Endothelial cell (in vitro differentiated cells): ENCODE results near the gene ZNF350. TPM values are rescaled to one million over a fixed set of nuclear protein-coding genes. Genes with fewer than 3 reads are reported as not detected.
"Not testable (repeated sequence)": the region's sequence is repeated elsewhere in the genome, so short reads cannot be mapped to it uniquely, and the experiment has no call there.

Source experiments
- DNase-seq: peaks from one replicate; pipeline ENCODE4 v3.0.0; 2021; ENCODE audit warnings: low spot score
- H3K27ac Mint-ChIP-seq: one replicate; pipeline ENCODE4 v1.8.0; 2021; ENCODE audit warnings: mixed read lengths, inconsistent platforms; ENCODE audit not compliant: unreplicated experiment
- H3K27me3 Mint-ChIP-seq: one replicate; pipeline ENCODE4 v1.8.0; 2021; ENCODE audit warnings: mild to moderate bottlenecking, moderate library complexity, mixed read lengths, inconsistent platforms; ENCODE audit not compliant: unreplicated experiment
- H3K36me3 Mint-ChIP-seq: one replicate; pipeline ENCODE4 v1.8.0; 2021; ENCODE audit warnings: mild to moderate bottlenecking, low read depth, mixed read lengths, inconsistent platforms; ENCODE audit not compliant: unreplicated experiment
- H3K4me1 Mint-ChIP-seq: one replicate; pipeline ENCODE4 v1.8.0; 2021; ENCODE audit warnings: mild to moderate bottlenecking, mixed read lengths, inconsistent platforms; ENCODE audit not compliant: unreplicated experiment
- H3K4me3 Mint-ChIP-seq: one replicate; pipeline ENCODE4 v1.8.0; 2021; ENCODE audit warnings: mild to moderate bottlenecking, mixed read lengths, inconsistent platforms; ENCODE audit not compliant: unreplicated experiment
- H3K9me3 Mint-ChIP-seq: one replicate; pipeline ENCODE4 v1.8.0; 2021; ENCODE audit warnings: mixed read lengths, inconsistent platforms; ENCODE audit not compliant: unreplicated experiment
- total RNA-seq: library from RNA; stranded (reverse); fragmentation: NEBNext Ultra II Directional; extraction: Animal tissue kit (Norgen Biotek cat#: 25700); gene quantifications from one replicate; pipeline ENCODE4 v1.2.1, GENCODE V29; 2021; ENCODE audit not compliant: unreplicated experiment
- TF ChIP-seq, protein P1 (sequence below): fragments of 200-600 bp; sonication (generic); IDR thresholded peaks from one replicate; pipeline ENCODE4 v1.5.0; 2021; ENCODE audit warnings: antibody characterized with exemption; ENCODE audit not compliant: unreplicated experiment

ZNF350 gene
- total RNA-seq, 1 donor from 2014 or later, result 8.9 TPM

DNA sequence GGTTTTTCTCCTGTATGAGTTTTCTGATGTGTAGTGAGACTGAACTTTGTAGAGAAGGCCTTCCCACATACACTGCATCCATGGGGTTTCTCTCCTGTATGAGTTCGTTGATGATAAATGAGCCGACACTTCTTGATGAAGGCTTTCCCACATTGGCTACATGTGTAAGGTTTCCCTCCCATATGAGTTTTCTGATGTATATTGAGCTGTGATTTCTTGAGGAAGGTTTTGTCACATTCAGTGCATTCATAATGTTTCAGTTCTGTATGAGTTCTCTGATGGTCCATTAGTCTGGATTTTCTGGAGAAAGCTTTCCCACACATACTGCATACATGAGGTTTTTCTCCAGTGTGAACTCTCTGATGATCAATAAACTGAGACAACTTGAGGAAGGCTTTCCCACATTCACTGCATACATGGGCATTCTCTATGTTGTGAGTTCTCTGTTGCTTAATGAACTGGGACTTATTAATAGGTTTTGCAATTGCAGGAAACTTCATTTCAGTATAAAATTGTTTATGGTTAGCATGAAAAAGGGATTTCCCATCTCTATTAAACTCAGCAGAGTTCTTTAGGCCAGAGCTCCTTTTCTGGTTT lies 7.5 kb upstream of the ZNF350 start:
- TF ChIP-seq, protein P1, sequence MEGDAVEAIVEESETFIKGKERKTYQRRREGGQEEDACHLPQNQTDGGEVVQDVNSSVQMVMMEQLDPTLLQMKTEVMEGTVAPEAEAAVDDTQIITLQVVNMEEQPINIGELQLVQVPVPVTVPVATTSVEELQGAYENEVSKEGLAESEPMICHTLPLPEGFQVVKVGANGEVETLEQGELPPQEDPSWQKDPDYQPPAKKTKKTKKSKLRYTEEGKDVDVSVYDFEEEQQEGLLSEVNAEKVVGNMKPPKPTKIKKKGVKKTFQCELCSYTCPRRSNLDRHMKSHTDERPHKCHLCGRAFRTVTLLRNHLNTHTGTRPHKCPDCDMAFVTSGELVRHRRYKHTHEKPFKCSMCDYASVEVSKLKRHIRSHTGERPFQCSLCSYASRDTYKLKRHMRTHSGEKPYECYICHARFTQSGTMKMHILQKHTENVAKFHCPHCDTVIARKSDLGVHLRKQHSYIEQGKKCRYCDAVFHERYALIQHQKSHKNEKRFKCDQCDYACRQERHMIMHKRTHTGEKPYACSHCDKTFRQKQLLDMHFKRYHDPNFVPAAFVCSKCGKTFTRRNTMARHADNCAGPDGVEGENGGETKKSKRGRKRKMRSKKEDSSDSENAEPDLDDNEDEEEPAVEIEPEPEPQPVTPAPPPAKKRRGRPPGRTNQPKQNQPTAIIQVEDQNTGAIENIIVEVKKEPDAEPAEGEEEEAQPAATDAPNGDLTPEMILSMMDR, result no peak
- H3K9me3 Mint-ChIP-seq, result peaks cover 56% of the 10 kb centered on the region
- peaks cover 3% of the 10 kb centered on the region for H3K27me3 Mint-ChIP-seq
- H3K36me3 Mint-ChIP-seq, result peaks cover 84% of the 10 kb centered on the region
- no peaks in the 10 kb centered on the region for H3K4me1 Mint-ChIP-seq
- no peak overlapping the region for H3K27ac Mint-ChIP-seq
- H3K4me3 Mint-ChIP-seq, result peak overlapping the region; percentile 77
- DNase-seq, result no peak

GRCh38 chr19:51993422-51993821 lies 6.8 kb upstream of the ZNF350 start:
- Mint-ChIP-seq H3K4me1 (no peaks in the 10 kb centered on the region), H3K27me3 (peaks cover 3% of the 10 kb centered on the region), H3K4me3 (peak overlapping the region; percentile 77), H3K9me3 (peaks cover 61% of the 10 kb centered on the region), H3K27ac (no peak overlapping the region), H3K36me3 (peaks cover 85% of the 10 kb centered on the region)
- TF ChIP-seq, protein P1, result no peak
- DNase-seq, result no peak

DNA sequence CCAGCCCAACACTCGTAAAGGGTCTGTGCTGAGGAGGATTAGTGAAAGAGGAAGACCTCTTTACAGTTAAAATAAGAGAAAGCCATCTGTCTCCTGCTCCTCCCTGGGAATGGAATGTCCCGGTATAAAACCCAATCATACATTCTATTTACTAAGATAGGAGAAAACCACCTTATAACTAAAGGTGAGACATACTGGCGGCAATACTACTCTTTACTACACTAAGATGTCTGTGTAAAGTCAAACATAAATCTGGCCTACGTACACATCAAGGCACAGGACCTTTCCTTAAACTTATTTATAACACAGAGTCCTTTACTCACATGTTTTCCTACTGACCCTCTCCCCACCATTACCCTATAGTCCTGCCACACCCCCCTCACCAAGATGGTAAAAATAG lies 3.3 kb downstream of the ZNF350 start:
- Mint-ChIP-seq H3K27ac (no peak overlapping the region), H3K4me1 (peaks cover 8% of the 10 kb centered on the region), H3K9me3 (peaks cover 14% of the 10 kb centered on the region), H3K4me3 (no peak overlapping the region), H3K36me3 (peaks cover 43% of the 10 kb centered on the region), H3K27me3 (peaks cover 3% of the 10 kb centered on the region)
- TF ChIP-seq, protein P1, result no peak
- no peak for DNase-seq

DNA sequence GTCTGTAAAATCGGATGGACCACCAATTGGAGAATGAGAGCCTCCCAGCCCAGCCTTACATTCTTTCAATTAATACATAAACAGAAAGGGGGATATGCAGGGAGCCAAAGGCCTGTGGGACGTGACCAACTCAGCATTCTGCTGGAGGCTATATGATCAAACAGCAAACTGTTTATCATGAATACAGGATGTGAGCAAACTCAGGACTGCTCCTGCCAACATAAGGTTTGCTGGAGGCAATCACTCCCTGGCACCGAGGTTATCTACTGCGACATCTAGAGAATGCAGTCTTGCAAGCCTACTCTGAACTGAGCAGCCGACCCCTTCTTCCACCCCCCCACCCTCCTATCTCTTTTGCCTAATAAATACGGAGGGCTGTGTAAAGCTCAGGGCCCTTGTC lies 5.7 kb downstream of the ZNF350 start:
- Mint-ChIP-seq H3K36me3 (peaks cover 50% of the 10 kb centered on the region), H3K9me3 (peaks cover 21% of the 10 kb centered on the region)
- H3K4me3 Mint-ChIP-seq, H3K27ac Mint-ChIP-seq, DNase-seq, H3K4me1 Mint-ChIP-seq, H3K27me3 Mint-ChIP-seq: not testable (repeated sequence)

- Mint-ChIP-seq H3K9me3 (peaks cover 21% of the 10 kb centered on the region), H3K36me3 (peaks cover 49% of the 10 kb centered on the region)
Observed at GRCh38 chr19:51980116-51980736, 6.4 kb downstream of the ZNF350 start.

More at GRCh38 chr19:51980116-51980736, 6.4 kb downstream of the ZNF350 start:
- DNase-seq, result no peak
- no peaks in the 10 kb centered on the region for H3K4me1 Mint-ChIP-seq
- TF ChIP-seq, protein P1, result no peak
- H3K27me3 Mint-ChIP-seq, result no peaks in the 10 kb centered on the region
- no peak overlapping the region for H3K27ac Mint-ChIP-seq
- peak overlapping the region; percentile 57 for H3K4me3 Mint-ChIP-seq
